HUES6 (cell line): ENCODE results near the gene MCHR1.
"Not testable (repeated sequence)": the region's sequence is repeated elsewhere in the genome, so short reads cannot be mapped to it uniquely, and the experiment has no call there.

Source experiments
- H3K27ac ChIP-seq: 2 replicates; pipeline ENCODE4 v1.7.0; 2013; ENCODE audit warnings: low read depth, mild to moderate bottlenecking, low read length, inconsistent platforms
- H3K27me3 ChIP-seq: 2 replicates; pipeline ENCODE4 v1.6.1; 2013; ENCODE audit warnings: low read length; ENCODE audit not compliant: control insufficient read depth, insufficient read depth
- H3K36me3 ChIP-seq: 2 replicates; pipeline ENCODE4 v1.6.1; 2013; ENCODE audit warnings: low read length; ENCODE audit not compliant: control insufficient read depth, insufficient read depth
- H3K4me1 ChIP-seq: 2 replicates; pipeline ENCODE4 v1.6.1; 2013; ENCODE audit warnings: low read length; ENCODE audit not compliant: control insufficient read depth, insufficient read depth
- H3K4me3 ChIP-seq: 2 replicates; pipeline ENCODE4 v1.5.1; 2013; ENCODE audit warnings: low read depth, low read length
- H3K9ac ChIP-seq: one replicate; pipeline ENCODE4 v1.6.1; 2013; ENCODE audit warnings: mild to moderate bottlenecking, low read length
- H3K9me3 ChIP-seq: 2 replicates; pipeline ENCODE4 v1.6.1; 2013; ENCODE audit warnings: low read depth, low read length; ENCODE audit not compliant: control insufficient read depth, insufficient read depth

The MCHR1 gene

DNA sequence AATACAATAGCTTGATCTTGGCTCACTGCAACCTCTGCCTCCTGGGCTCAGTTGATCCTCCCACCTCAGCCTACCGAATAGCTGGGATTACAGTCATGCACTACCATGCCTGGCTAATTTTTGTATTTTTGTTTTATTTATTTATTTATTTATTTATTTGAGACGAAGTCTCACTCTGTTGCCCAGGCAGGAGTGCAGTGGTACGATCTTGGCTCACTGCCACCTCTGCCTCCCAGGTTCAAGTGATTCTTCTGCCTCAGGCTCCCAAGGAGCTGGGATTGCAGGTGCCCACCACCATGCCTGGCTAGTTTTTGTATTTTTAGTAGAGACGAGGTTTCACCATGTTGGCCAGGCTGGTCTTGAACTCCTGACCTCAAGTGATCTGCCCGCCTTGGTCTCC, 38.4 kb downstream of the MCHR1 start:
- H3K4me1 ChIP-seq, result peaks cover 45% of the 10 kb centered on the region
- H3K36me3 ChIP-seq, H3K4me3 ChIP-seq, H3K9ac ChIP-seq, H3K27me3 ChIP-seq, H3K27ac ChIP-seq, H3K9me3 ChIP-seq: not testable (repeated sequence)

DNA sequence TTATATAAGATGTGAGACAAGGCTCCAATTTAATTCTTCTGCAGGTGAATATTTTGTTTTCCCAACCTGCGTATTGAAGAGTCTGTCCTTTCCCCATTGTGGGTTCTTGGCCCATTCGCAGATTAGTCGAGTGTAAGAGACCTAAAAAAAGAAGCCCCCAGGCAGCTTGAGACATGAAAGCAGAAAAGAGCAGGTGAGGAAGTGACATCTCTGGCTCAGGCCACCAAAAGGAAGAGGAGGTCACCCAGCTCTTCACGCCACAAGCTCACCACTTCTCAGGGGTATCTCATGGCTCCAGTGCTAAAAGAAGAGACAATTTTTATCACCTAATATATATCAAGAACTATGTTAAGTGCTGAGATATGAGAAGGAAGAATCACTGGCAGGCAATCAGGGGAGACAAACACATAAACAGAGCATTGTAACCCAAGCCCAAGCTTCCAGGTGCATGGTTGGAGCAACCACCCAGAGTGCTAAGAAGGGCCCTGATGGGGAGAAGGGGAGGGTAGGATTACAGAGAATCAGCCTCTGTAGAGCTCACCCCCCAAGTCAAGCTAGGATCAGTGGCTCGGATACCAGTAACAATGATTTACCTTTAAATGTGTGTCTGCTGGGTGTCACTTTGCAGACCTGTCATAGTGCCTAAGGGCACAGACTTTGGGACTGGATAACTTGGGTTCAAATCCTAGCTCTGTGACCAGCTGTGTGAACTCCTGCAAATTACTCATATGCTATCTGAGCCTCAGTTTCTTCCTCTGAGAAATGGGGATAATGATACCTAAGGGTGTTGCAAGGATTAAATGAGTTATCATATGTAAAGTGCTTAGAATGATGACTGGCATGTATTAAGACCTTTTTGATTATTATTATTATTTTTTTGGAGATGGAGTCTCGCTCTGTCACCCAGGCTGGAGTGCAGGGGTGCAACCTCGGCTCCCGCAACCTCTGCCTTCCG, 39.2 kb downstream of the MCHR1 start:
- Histone ChIP-seq H3K27ac (no peak overlapping the region), H3K27me3 (no peaks in the 10 kb centered on the region), H3K9me3 (no peaks in the 10 kb centered on the region), H3K36me3 (no peaks in the 10 kb centered on the region), H3K9ac (no peak overlapping the region), H3K4me3 (no peak overlapping the region), H3K4me1 (peaks cover 39% of the 10 kb centered on the region)

DNA sequence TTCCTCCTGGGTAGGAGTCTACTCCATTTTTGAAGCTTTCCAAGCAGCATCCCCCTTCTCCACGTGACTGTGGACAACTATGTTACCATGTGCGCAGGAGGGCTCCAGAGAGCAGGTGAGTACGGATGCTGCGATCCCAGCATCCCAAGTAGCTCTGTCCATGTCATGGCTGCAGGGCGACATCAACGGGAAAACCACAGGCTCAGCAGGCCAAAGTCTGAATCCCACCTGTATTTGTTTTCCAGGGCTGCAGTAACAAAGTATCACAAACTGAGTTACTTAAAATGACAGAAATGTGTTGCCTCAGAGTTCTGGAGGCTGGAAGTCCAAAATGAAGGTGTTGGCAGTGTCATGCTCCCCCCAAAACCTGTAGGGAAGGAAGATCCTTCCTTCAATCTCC, 40.3 kb downstream of the MCHR1 start:
- H3K36me3 ChIP-seq, result no peaks in the 10 kb centered on the region
- H3K27me3 ChIP-seq, result no peaks in the 10 kb centered on the region
- peaks cover 35% of the 10 kb centered on the region for H3K4me1 ChIP-seq
- H3K4me3 ChIP-seq, result no peak overlapping the region
- H3K9me3 ChIP-seq, result no peaks in the 10 kb centered on the region
- no peak overlapping the region for H3K9ac ChIP-seq
- H3K27ac ChIP-seq, result no peak overlapping the region

DNA sequence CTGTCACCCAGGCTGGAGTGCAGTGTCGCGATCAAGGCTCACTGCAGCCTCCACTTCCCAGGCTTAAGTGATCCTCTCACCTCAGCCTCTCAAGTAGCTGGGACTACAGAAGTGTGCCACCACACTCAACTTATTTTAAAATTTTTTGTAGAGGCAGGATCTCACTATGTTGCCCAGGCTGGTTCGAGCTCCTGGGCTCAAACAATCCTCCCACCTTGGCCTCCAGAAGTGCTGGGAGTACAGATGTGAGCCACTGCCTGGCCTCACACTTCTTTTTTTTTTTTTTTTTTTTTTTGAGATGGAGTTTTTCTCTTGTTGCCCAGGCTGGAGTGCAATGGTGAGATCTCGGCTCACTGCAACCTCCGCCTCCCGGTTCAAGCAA, 40.9 kb downstream of the MCHR1 start:
- H3K9ac ChIP-seq, H3K36me3 ChIP-seq, H3K27ac ChIP-seq, H3K4me3 ChIP-seq, H3K9me3 ChIP-seq, H3K27me3 ChIP-seq: not testable (repeated sequence)
- peaks cover 30% of the 10 kb centered on the region for H3K4me1 ChIP-seq

DNA sequence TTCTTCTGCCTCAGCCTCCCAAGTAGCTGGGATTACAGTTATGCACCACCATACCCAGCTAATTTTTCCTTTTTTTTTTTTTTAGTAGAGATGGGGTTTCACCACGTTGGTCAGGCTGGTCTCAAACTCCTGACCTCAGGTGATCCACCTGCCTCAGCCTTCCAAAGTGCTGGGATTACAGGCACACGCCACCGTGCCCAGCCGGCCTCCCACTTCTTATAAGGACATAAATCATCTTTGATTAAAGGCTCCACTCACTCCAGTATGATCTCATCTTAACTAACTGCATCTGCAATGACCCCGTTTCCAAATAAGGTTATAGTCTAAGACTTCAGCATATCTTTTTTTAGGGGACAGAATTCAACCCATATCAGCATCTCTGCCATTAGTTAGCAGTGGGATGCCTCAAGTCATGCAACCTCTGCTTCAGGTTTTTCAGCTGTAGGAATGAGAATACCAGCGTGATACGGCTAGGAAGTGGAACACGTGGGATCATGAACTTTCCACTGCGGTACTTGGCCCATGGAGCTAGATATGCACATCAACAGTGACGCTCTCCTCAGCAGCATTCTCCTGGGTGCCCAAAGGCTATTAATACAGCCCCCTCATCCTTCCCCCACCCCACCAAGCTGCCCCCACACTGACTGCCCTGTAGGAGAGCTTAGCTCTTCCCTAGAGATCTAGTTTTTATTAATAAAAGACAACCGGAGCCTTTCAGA, 41.4 kb downstream of the MCHR1 start:
- Histone ChIP-seq H3K27ac (peak overlapping the region; percentile 46; the same call in 1 of the 2 replicates), H3K9ac (peak overlapping the region; percentile 34), H3K4me3 (no peak overlapping the region), H3K4me1 (peaks cover 30% of the 10 kb centered on the region), H3K36me3 (no peaks in the 10 kb centered on the region), H3K27me3 (no peaks in the 10 kb centered on the region), H3K9me3 (no peaks in the 10 kb centered on the region)

DNA sequence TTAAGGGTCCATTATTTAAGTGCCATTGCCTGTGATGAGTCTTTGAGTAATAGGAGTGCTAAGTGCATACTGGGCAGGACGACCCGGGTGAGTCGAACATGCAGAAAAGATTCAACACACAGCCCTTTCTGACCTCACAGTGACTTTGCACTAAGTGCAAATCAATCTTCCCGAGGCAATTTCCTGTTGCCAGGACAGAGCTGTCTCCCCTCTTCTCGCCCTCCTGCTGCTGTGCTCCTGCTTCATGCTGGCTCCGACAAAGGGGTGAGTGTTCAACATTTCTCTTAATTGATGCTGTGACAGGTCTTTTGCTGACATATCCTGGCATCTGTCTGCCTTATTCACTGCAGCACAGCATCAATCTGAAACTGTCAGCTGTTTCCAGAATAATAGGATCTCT, 42.0 kb downstream of the MCHR1 start:
- Histone ChIP-seq H3K27ac (peak overlapping the region; percentile 46; the same call in 1 of the 2 replicates), H3K27me3 (no peaks in the 10 kb centered on the region), H3K36me3 (no peaks in the 10 kb centered on the region), H3K4me1 (peaks cover 30% of the 10 kb centered on the region), H3K9ac (peak overlapping the region; percentile 34), H3K9me3 (no peaks in the 10 kb centered on the region), H3K4me3 (no peak overlapping the region)

DNA sequence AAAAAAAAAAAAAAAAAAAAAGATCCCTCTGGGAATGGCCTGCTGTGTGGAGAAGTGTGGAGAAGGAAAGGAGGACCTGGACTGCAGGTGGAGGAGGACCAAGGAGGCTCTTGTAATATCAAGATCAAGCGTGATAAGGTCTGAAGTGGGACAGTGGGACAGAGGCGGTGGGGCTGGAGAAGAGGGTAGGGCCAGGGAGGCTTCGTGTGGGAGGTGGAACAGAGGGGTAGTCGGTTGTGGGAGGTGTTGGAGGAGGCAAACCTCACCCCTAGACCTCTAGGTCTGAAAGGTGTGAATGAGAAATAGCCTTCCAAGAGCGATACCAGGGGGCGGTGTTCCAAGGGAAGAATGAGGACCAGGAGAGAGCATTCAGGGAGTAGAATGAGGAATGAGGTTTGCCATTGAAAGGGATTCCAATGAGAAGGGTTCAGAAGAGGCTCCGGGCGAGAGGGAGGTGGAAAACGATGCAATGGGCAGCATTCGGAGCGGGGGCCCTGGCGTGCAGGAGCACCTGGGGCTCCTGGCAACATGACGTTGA, 44.2 kb downstream of the MCHR1 start:
- H3K4me3 ChIP-seq, result no peak overlapping the region
- H3K4me1 ChIP-seq, result peaks cover 46% of the 10 kb centered on the region
- no peaks in the 10 kb centered on the region for H3K9me3 ChIP-seq
- H3K9ac ChIP-seq, result no peak overlapping the region
- no peak overlapping the region for H3K27ac ChIP-seq
- H3K36me3 ChIP-seq, result no peaks in the 10 kb centered on the region
- no peaks in the 10 kb centered on the region for H3K27me3 ChIP-seq

DNA sequence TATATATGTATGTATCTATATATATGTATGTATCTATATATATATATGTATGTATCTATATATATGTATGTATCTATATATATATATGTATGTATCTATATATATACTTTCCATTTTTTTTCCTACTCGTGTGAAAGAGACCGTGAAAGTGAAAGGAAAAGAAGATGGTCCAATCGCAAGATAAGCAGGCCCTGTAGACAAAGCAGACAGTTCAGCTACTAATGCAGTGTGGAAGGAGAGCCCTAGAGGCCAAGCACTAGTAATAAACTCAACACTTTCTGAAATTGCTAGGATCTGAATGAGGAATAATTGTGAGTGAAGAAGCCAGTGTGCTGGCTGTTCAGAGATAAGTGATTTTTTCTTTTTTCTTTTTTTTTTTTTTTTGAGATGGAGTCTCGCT, 47.2 kb downstream of the MCHR1 start:
- Histone ChIP-seq H3K4me3 (no peak overlapping the region), H3K27me3 (no peaks in the 10 kb centered on the region), H3K9ac (no peak overlapping the region), H3K27ac (peak overlapping the region; percentile 94; the same call in 1 of the 2 replicates), H3K4me1 (peaks cover 32% of the 10 kb centered on the region), H3K36me3 (no peaks in the 10 kb centered on the region), H3K9me3 (peaks cover 4% of the 10 kb centered on the region; the same call in 1 of the 2 replicates)

DNA sequence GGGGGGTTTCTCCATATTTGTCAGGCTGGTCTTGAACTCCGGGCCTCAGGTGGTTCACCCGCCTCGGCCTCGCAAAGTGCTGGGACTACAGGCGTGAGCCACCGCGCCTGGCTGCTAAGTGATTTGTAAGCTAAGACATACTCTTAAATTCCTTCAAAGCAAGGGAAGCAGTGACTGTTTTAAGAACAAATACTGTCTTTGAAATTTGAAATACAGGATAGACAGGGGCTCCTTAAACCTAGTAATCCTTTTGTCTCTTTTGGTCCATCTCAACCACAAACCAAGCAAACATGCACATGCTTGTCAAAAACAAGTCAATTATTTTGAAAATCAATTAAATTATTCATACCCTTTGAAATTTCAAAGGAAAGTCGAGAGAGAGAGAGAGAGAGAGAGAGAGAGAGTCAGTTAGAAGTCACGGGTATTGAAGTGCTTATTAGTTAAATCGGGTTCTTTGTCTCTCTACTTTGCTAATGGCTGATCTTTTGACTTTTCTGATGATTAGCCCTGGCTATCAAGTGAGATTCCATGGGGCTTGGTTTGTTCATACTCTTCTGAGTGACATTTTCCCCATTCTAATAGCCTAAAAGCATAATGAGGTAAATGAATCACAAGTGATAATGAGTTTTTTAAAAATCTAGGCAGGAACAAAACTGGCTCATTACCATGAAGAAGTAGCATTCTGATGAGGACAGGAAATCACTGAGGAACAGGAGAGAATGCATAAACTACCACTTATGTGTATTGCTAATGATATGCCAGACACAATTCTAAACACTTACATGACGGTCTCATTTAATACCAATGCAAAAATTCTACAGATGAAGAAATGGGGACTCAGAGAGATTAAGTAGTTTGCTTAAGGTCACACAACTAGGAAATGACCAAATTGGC, 48.0 kb downstream of the MCHR1 start:
- H3K27ac ChIP-seq, result peak overlapping the region; percentile 94
- peak overlapping the region; percentile 68 for H3K9ac ChIP-seq
- H3K4me3 ChIP-seq, result peak overlapping the region; percentile 11; the same call in 1 of the 2 replicates
- H3K9me3 ChIP-seq, result peaks cover 4% of the 10 kb centered on the region; the same call in 1 of the 2 replicates
- no peaks in the 10 kb centered on the region for H3K27me3 ChIP-seq
- H3K36me3 ChIP-seq, result no peaks in the 10 kb centered on the region
- peaks cover 28% of the 10 kb centered on the region for H3K4me1 ChIP-seq

DNA sequence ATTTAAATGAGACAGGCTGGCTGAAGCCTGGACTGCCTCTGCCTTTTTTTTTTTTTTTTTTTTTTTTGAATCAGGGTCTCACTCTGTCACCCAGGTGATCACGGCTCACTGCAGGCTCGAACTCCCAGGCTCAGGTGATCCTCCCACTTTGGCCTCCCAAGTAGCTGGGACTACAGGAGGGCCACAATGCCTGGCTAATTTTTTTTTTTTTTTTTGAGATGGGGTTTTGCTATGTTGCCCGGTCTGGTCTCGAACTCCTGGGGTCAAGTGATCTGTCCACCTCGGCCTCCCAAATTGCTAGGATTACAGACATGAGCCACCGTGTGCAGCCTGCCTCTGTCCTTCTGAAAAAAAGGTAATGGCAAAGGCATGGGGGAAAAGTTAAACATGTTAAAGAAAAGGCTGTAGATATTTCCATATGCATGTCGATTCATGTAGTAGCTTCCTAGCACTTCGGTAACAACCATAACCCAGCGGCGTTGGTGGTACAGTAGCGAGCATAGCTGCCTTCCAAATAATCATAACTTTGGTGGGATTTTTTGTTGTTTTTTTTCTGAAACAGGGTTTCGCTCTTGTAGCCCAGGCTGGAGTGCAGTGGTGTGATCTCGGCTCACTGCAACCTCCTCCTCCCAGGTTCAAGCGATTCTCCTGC, 48.8 kb downstream of the MCHR1 start:
- H3K27me3 ChIP-seq, result no peaks in the 10 kb centered on the region
- peak overlapping the region; percentile 94 for H3K27ac ChIP-seq
- H3K9ac ChIP-seq, result peak overlapping the region; percentile 68
- H3K9me3 ChIP-seq, result peaks cover 4% of the 10 kb centered on the region; the same call in 1 of the 2 replicates
- H3K36me3 ChIP-seq, result no peaks in the 10 kb centered on the region
- no peak overlapping the region; the same call in 1 of the 2 replicates for H3K4me3 ChIP-seq
- H3K4me1 ChIP-seq, result peaks cover 34% of the 10 kb centered on the region
